IPS DF 4.7 (cell line): Measurements from ENCODE around the gene GBP2.

Source experiments
- DNase-seq: peaks from one replicate; pipeline ENCODE4 v3.0.0-alpha.2; 2013; ENCODE audit warnings: low spot score; ENCODE audit errors: extremely low read depth

GBP2 gene, protein sequence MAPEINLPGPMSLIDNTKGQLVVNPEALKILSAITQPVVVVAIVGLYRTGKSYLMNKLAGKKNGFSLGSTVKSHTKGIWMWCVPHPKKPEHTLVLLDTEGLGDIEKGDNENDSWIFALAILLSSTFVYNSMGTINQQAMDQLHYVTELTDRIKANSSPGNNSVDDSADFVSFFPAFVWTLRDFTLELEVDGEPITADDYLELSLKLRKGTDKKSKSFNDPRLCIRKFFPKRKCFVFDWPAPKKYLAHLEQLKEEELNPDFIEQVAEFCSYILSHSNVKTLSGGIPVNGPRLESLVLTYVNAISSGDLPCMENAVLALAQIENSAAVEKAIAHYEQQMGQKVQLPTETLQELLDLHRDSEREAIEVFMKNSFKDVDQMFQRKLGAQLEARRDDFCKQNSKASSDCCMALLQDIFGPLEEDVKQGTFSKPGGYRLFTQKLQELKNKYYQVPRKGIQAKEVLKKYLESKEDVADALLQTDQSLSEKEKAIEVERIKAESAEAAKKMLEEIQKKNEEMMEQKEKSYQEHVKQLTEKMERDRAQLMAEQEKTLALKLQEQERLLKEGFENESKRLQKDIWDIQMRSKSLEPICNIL

DNA sequence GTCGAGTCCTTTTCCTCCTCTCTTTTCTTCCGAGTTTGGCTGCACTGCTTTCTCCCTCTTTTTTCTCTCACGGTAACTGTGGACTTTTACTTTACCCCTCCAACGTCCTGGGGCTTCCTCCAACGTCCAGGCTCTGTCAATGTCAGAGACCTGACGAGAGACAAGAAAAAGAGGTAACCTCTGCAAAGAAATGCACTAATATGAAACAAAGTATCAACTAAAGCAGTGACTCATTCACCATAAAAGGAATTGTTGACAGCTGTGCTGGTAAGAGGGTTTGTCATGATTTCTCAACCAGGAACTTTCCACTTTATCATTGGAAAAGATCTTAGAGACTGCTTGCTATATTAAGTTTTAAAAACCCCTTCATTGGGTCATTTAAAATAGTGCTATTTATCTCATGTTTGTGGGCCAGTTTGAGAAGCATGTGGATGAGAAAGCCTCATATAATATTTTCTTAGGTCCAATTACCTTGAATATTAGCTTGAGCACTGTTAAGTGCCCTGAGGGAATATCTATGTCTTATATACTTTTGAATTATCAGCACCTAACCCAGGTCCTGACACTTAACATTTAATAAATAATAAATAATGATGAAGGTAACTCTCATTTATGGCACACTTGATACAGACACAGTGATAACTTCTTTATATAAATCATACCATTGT lies at the start of gene GBP2:
TSS of gene GBP2 (minus strand) at position 202 of the 668 bp plus-strand sequence. CDS start 4,148 bp downstream, outside the sequence.
- DNase-seq: no peak

DNA sequence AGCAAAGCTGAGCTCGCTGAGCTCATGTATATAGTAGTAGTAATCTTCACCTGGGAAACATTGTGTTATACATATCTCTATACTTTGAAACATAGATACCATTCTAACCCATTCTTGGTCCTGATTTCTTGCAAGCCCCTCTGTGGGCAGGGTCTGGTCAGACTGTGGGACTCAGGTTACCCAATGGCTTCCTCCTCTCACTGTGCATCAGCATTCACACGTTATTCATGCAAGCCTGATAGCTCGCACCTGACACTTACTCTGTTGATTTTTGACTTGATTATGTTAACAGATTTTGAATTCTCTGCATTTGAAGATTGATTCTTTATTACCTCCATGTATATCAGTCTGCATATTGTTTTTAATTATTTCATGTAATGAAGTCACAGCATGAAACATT lies 48.6 kb upstream of the GBP2 start:
- DNase-seq: no peak

DNA sequence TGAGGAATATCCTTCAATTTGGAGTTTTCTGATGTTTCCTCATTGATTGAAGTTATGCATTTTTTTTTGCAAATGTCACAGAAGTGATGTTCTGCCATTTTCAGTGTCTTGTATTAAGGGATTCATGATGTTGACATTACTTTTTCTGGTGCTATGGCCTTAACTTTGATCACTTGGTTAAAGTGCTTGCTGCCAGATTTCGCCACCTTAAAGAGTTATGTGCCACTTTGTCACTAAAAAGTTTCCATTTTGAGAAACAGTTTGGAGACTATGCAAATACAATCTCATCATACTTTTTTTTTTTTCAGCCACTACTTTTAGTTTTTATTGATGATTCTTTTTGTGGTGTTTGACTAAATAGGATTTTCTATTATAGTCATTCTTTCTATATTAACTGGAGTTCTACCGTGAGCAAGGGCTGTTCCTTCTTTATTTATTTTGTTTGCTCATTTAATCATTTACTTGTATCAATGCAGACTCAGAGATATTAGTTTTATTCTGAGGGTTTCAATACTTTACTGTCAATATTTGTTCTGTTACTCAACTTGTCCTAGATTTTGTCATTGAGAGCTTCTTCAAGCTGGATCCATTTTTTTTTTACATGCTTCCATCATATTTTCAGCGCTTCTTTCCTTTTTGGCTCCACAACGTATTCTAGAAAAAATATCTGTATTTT lies 46.7 kb upstream of the GBP2 start:
- no peak for DNase-seq

DNA sequence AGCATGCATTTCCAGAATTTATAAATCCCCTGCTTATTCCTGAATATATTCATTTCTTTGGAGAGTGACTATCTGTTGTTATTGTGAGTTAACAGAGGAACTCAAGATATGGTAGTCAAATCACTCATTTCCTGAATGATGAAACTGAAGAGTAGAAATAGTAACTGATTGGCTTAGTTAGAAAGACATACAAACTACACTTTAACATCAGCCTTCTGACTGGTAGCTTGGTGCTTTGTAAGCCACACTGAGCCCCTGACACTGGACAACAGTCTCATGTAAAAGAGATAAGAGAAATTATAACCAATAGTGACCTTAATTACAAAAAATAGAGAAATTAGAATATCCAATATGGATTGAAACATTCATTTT lies 45.1 kb upstream of the GBP2 start:
- no peak for DNase-seq

DNA sequence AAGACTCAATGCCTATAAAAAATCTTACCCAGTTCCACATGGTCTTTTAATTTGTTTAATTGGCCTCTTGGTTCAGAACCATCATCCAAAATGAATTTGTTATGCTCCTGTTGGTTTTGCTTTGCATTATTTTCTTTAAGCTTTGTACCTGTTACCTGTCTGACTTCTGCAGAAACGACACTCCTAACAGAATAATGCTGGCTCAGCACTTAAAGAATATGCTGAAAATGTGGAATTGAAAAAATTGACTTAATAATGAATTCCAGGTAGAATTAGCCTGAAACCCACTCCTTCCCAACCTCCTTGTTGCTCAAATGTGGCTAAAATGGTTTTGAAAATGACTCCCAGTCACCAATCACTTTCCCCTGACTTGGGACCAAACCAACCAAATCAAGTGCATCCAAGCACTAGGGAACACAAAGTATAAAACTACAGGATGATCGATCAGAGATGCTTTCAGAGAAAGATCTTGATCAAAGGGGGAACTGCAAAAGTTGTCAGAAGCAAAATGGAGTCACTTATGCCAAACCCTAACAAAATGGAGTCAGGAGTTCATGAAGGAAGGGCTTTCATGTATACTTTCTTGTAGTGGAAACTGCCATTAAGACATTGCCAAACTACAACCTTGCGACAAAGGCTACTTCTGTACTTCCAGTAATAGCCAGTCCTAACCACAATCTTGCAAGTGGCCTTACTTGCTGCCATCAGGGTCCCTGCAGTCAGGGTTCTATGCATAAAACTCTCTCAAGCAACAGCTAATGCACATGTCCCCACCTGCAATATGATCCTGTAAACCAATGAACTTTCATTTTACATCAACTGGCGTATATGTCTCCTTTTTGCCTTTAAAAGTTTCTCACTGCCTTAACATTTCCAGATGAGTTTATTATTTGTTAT lies 44.5 kb upstream of the GBP2 start:
- DNase-seq: no peak

DNA sequence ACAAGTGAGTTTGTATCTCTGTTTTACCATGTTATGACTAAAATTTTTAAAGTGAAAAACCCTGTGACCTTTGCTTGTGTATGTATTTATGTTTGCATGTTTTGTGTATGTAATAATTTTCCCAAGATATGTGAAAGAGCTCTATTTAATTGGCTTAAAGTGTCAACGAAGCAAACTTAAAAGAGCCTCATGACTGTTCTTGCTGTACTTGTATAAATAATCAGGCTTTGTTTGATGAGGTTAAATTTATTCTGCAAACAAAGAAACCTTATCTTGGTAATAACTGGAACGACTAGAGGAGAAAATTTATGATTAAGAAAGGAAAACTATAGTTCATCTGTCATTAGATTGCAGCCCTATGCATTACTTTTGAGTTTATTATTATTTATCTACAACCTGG lies 43.3 kb upstream of the GBP2 start:
- no peak for DNase-seq

DNA sequence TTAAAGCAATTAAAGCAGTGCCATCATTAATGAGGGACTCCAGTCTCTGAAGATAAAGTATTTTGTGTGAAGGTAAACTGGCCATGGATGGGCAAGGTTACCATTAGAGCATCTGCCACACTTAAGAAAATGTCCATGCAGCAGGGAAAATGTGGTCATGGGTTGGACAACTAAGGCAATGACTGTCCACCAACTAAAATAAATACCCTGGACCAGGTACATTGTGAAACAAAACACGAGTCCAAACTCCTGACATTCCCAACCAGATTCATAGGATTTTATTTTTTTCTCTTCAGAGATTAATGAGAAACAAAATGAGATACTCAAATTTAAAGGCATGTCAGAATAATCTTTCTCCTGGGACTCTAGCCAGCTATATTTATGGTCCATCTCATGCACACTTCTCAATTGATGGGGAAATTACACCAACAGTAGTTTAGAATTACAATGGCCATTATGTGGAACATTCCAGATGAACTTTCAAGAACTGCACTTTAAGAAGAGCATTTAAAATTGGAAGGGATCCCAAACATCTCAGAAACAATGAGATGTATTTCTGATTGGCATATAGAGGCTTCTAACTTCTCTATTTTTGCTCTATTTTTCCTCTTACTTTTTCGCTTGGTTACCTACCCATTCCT lies 41.8 kb upstream of the GBP2 start:
- DNase-seq: no peak

DNA sequence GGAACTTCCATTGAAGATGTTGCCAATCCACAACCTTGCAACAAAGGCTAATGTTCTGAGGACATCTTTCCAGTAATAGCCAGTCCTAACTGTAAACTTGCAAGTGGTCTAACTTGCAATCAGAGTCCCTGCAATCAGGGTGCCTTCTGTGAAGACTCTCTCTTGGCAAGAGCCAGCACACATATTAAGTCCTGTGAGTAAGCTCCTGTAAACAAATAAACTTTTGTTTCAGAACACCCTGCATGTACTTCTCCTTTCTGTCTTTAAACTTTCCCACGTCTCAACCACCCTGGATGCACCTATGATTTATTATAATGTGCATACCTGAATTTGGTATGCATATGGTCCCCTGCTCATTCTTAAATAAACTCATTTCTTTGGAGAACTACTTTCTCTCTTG lies 40.8 kb upstream of the GBP2 start:
- no peak for DNase-seq

DNA sequence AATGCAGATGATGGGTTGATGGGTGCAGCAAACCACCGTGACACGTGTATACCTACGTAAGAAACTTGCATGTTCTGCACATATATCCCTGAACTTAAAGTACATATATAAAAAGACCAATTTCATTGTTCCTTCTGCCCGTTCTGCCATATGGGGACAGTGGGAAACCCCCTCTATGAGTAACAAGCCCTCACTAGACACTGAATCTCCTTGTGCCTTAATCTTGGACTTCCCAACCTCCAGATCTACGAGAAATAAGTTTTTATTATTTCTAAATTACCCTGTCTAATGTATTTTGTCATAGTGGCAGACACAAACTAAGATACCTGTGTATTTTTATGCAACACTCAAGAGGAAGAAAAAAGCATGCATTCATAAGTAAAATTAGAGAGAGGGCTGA lies 39.9 kb upstream of the GBP2 start:
- DNase-seq: no peak

DNA sequence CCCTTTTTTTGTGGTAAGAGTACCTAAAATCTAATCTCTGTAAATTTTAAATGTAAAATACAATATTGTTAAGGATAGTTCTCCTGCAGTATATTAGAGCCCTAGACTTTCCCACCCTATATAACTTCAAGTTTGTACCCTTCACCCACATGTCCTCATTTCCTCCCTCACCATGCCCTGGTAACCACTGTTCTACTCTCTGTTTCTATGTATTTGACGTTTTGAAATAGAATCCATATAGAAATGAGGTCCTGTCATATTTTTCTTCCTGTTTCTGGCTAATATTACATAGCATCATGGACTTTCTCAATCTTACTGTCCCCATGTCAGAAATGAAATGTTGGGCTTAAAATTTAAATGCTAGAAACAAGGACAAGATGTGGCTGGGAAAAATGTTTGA lies 25.1 kb upstream of the GBP2 start:
- DNase-seq: no peak

DNA sequence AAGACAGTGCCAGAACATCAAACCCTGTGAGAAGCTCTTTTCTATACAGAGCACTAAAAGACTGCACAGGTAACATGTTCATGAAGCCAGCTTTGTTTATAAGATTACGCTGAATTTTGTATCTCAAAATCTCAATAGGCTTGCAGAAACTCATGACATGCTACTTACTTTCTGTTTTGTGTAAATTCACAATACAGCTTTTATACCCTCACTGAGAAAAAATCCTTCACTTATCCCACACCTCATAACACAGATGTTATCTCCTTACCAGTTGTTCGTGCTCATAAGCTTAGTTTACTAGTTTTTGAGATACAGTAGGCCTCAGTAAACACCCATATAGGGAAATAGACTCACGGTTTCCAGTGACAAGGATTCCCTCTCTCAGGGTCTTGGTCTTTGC lies 24.1 kb upstream of the GBP2 start:
- no peak for DNase-seq

DNA sequence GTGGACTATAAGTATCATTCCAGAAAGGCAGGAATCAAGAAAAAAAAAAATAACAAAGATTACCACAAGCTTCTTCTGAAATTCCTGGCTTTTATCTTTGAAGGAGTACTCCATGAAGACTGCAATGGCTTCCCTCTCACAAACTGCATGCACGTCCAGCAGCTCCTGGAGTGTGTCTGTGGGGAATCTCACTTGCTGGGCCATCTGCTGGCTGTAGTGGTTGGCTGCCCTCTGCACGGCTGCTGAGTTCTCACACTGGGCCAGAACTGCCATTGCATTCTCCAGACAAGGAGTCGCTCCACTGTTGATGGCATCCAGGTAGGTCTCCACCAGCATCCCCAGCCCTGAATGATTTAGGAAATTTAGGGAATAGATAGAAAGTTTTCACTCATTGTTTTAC lies 23.3 kb upstream of the GBP2 start:
- DNase-seq: no peak

DNA sequence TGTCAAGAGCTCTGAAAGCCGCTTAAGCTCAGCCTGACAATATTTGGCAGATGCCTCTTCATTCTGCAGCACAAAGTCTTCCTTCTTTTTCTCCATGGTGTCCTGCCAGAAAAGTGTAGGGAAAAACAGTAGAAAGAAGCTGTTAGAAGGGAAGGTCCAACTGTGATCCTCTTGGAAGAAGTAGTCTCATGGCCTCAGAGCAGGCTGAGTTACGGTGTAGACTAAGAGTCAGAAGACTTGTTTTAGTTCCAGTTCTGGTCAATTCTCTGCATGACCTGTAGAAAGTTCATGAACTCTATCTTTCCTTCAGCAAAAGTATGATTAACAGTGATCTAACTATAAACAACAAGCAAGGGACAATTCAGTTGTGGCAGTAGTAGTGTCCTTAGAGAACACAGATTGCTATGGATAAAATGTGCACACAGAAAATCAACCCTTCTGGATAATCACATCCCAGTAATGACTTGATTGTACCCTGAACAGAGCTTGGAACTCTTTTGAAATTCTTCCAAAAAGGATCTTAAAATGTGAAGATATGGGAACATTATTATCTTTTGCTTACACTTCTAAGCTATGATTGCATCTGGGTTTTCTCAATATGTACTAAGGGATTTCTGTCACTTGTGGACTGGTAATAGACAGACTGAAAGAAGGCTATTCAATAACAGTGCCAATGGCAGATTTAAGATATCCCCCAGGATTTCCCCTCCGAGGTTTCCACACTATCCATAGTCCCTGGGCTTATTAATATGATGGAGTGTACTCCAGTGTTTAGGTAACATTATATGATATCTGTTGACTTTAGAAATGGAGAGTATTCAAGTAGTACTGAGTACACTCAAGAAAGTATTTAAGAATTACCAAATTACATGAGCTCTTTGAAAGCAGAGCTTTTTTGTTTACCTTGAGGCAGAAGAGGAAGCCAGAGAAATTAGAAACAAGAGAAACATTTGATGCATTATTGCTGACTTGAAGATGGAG lies 22.1 kb upstream of the GBP2 start:
- DNase-seq: no peak

DNA sequence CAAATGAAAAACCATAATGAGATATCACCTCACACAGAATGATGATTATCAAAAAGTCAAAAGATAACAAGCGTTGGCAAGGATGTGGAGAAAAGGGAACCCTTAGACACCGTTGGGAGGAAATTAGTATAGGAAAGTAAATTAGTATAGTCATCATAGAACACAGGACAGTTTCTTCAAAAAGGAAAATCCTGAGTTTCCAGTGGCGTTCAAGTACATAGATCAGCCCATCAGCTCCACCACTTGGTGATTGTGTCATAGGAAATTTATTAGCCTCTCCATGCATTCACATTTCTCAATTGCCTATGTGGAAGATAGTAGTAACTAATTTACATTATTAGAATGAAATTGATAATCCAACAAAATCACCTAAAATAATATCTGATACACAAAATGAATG lies 20.8 kb upstream of the GBP2 start:
- DNase-seq: no peak

DNA sequence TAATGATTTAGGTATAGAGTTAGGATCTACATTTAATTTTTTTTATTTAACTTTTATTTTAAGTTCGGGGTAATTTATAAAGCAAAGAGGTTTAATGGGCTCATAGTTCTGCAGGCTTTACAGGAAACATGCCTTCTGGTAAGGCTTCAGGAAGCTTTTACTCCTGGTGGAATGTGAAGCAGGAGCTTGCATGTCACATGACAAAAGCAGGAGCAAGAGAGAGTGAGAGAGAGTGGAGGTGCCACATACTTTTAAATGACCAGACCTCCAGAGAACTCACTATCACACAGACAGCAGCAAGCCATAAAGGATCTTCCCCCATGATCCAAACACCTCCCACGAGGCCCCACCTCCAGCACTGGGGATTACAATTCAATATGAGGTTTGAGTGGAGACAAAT lies 17.6 kb upstream of the GBP2 start:
- DNase-seq: no peak

DNA sequence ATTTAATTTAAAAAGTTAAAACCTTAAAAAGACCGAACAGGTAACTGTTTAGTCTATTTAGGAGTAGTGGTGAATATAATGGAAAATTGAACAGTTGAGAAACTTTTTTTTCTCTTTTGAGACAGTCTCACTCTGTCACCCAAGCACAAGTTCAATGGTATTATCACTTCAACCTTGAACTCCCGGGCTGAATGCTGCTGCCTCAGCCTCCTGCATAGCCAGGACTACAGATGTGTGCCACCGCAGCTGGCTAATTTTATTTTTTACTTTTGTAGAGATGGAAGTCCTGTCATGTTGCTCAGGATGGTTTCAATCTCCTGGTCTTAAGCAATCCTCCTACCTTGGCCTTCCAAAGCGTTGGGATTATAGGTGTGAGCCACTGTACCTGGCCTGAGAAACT lies 16.2 kb upstream of the GBP2 start:
- DNase-seq: no peak

DNA sequence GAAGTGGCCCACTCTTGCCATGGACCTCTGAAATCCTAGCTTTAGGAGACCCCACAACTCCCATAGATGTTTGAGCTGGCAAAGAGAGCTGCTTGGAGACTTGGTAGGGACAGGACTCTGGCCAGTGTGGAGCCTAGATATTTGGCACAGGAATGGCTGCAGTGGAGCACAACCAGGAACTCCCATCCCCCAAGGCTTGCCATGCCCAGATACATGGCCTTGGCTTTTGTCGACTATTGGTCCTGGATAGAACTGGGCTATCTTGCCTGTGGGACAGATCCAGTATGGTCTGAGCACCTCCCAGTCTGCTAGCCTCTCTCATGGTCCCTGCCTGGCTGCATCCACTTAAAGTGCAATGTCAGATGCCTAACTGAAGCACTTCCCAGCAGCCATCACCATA lies 7.8 kb upstream of the GBP2 start:
- no peak for DNase-seq

DNA sequence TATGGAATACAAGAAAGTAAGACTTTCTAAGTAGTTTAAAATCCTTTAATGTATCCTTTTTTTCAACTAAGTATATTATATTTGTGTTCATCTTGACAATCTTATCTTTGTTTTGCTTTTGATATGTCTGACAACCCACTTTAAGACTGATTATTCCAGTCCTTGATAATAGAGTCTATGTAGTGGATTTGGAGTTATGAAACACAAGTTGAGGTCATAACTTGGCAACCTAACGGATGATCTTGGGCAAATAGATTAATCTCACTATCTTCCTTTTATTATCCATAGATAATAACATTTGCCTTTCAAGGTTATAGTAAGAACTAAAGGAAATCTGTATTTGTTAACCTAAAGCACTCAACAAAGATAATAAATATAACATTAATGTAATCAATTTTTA lies 4.8 kb upstream of the GBP2 start:
- DNase-seq: no peak

DNA sequence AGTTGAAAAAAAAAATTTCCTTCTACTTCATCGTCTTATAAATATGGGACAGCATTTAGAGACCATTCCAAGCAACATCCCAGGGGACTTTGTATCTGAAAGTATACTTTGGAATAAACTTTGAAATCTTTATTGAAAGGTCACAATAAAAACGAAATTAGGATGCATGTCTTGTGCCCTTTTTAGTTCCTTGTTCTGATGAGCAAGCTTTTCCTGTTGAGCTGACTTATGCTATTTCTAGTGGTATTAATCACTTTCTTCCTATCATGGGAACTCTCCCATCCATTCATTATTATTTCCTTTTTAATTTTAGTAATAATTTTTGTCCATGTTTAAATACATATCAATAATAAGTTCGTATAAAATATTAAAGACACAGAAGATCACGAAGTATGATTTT lies 4.0 kb upstream of the GBP2 start:
- DNase-seq: no peak
